ENCODE results near the gene TRDMT1.

The TRDMT1 gene

DNA sequence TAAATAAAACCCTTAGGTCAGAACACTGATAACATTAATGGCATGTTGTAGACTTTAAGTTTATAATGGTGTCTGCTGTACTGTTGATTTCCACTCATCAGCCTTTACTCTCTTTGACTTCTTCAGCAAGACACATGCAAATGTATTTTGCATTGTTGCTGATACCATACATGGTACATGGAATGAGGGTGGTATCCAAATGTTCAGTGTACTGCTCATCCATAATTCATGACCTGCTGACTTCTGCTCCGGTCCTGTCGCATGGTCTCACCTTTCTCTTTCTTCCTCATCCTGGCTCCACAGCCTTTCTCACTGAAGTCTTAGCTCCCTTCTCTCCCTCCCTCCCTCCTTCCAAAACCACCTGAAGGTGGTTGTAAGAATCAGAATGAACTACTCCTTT, 67.2 kb downstream of the TRDMT1 start:
- Histone ChIP-seq H3K79me1 (ENCODE audit: low read depth, low read length) (no peaks in the 10 kb centered on the region), H3K36me3 (replicated peaks in 1 of 2; ENCODE audit: control insufficient read depth in 2 of 2, insufficient read depth in 2 of 2, low read length in 2 of 2) (no peaks in the 10 kb centered on the region), H2BK120ac (ENCODE audit: low read depth, low read length) (no peak overlapping the region), H3K9ac (ENCODE audit: low read depth, low read length, poor library complexity) (no peak overlapping the region), H4K91ac (ENCODE audit: low read depth, low read length, poor library complexity) (no peak overlapping the region), H2BK5ac (ENCODE audit: low read length) (no peak overlapping the region), H2AFZ (ENCODE audit: low read length) (peak overlapping the region; percentile 9), H3K9me3 (replicated peaks in 1 of 2; ENCODE audit: control insufficient read depth in 2 of 2, insufficient read depth in 1 of 2, low read depth in 1 of 2, low read length in 2 of 2) (peaks cover 0 to 4% of the 10 kb centered on the region in 2 donors), H3K4me2 (ENCODE audit: insufficient read depth, low read length, poor library complexity, severe bottlenecking) (no peak overlapping the region), H3K23ac (ENCODE audit: low read depth, low read length, poor library complexity) (no peak overlapping the region), H3K27ac (replicated peaks; ENCODE audit: low read length) (no peak overlapping the region), H3K4me1 (ENCODE audit: control insufficient read depth in 2 of 2, insufficient read depth in 1 of 2, low read depth in 1 of 2, low read length in 2 of 2) (peaks cover 5 to 11% of the 10 kb centered on the region in 2 donors), H4K8ac (ENCODE audit: low read depth, low read length) (no peak overlapping the region), H3K18ac (ENCODE audit: low read length) (no peak overlapping the region), H3K4me3 (ENCODE audit: low read length in 2 of 2) (no peak overlapping the region), H3K4ac (ENCODE audit: low read length) (no peak overlapping the region), H2AK5ac (ENCODE audit: low read depth, low read length) (no peak overlapping the region), H2BK15ac (ENCODE audit: low read length) (no peak overlapping the region), H3K14ac (ENCODE audit: low read length) (no peak overlapping the region), H3K27me3 (ENCODE audit: control insufficient read depth in 3 of 3, insufficient read depth in 3 of 3, low read depth in 1 of 3, low read length in 3 of 3) (no peaks in the 10 kb centered on the region), H2BK12ac (ENCODE audit: low read length) (no peak overlapping the region)
- WGBS, 2 donors (ENCODE audit: extremely low coverage in 2 of 2, insufficient read length in 2 of 2, insufficient replicate concordance in 1 of 2): no CpG with 5 or more reads among the region's 2 CpGs
- no peak for DNase-seq (ENCODE audit: low spot score)

DNA sequence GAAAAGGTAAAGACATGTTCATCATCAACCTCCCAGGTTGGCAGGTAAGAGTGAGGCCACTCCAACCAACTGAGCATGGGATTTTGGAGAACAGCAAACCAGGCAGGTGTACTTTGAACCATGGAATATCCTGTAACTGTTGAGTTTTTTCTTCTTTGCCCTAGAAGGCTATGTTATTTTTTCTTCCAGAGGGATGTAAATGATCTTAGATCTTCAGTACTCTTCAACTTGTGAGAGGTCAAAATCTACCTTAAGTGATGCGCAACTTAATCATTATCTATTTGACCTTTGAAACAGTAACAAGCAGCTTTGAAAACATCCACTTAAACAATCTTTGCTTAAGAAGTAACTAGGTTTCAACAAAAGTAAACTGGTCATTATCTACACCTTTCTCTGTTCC, 71.7 kb downstream of the TRDMT1 start, which contains the start of gene CUBN:
TSS of gene CUBN (minus strand) at position 71 of the 400 bp plus-strand sequence. CDS start at position 25, 46 bp downstream.
- Histone ChIP-seq H3K4me3 (ENCODE audit: low read length in 2 of 2) (no peak within 1 kb of the TSS), H3K18ac (ENCODE audit: low read length) (no peak within 1 kb of the TSS), H3K4me2 (ENCODE audit: insufficient read depth, low read length, poor library complexity, severe bottlenecking) (no peak within 1 kb of the TSS), H3K4me1 (ENCODE audit: control insufficient read depth in 2 of 2, insufficient read depth in 1 of 2, low read depth in 1 of 2, low read length in 2 of 2) (peaks cover 3 to 19% of the 10 kb centered on the region in 2 donors), H3K14ac (ENCODE audit: low read length) (no peak within 1 kb of the TSS), H4K8ac (ENCODE audit: low read depth, low read length) (no peak within 1 kb of the TSS), H3K36me3 (replicated peaks in 1 of 2; ENCODE audit: control insufficient read depth in 2 of 2, insufficient read depth in 2 of 2, low read length in 2 of 2) (no peaks in the 10 kb centered on the region), H2AFZ (ENCODE audit: low read length) (no peak within 1 kb of the TSS), H3K27ac (replicated peaks; ENCODE audit: low read length) (no peak within 1 kb of the TSS), H2BK120ac (ENCODE audit: low read depth, low read length) (no peak within 1 kb of the TSS), H3K9me3 (replicated peaks in 1 of 2; ENCODE audit: control insufficient read depth in 2 of 2, insufficient read depth in 1 of 2, low read depth in 1 of 2, low read length in 2 of 2) (peaks cover 0 to 2% of the 10 kb centered on the region in 2 donors), H2BK12ac (ENCODE audit: low read length) (no peak within 1 kb of the TSS), H3K27me3 (ENCODE audit: control insufficient read depth in 3 of 3, insufficient read depth in 3 of 3, low read depth in 1 of 3, low read length in 3 of 3) (no peaks in the 10 kb centered on the region), H3K4ac (ENCODE audit: low read length) (no peak within 1 kb of the TSS), H3K79me1 (ENCODE audit: low read depth, low read length) (no peaks in the 10 kb centered on the region), H2AK5ac (ENCODE audit: low read depth, low read length) (no peak within 1 kb of the TSS), H3K9ac (ENCODE audit: low read depth, low read length, poor library complexity) (no peak within 1 kb of the TSS), H2BK5ac (ENCODE audit: low read length) (no peak within 1 kb of the TSS), H2BK15ac (ENCODE audit: low read length) (no peak within 1 kb of the TSS), H4K91ac (ENCODE audit: low read depth, low read length, poor library complexity) (no peak within 1 kb of the TSS), H3K23ac (ENCODE audit: low read depth, low read length, poor library complexity) (no peak within 1 kb of the TSS)
- no CpG with 5 or more reads among the region's 1 CpG for WGBS, 2 donors (ENCODE audit: extremely low coverage in 2 of 2, insufficient read length in 2 of 2, insufficient replicate concordance in 1 of 2)
- no peak for DNase-seq (ENCODE audit: low spot score)

DNA sequence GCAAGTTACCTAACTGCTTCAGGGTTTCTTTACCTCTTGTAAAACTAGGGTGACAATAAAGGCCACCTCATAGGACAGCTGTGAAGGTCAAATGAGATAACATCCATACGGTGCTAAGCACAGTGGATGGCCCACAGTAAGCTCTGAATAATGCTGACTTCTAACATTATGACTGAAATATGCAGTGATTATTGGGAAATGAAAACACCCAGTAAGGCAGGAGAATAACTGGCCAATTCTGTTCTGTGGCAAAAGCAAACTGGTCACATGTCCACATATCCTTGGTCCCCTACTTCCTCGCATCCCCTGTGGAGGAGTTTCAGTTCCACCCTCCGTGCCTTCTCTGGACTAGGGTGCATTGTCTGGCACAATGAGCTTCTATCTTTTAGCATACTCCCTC, 73.2 kb downstream of the TRDMT1 start:
- H2AK5ac ChIP-seq (ENCODE audit: low read depth, low read length): no peak overlapping the region
- H3K4me2 ChIP-seq (ENCODE audit: insufficient read depth, low read length, poor library complexity, severe bottlenecking): no peak overlapping the region
- no peak overlapping the region for H3K18ac ChIP-seq (ENCODE audit: low read length)
- H2BK120ac ChIP-seq (ENCODE audit: low read depth, low read length): no peak overlapping the region
- H3K4ac ChIP-seq (ENCODE audit: low read length): no peak overlapping the region
- H3K27me3 ChIP-seq (ENCODE audit: control insufficient read depth in 3 of 3, insufficient read depth in 3 of 3, low read depth in 1 of 3, low read length in 3 of 3): no peaks in the 10 kb centered on the region
- H3K4me1 ChIP-seq (ENCODE audit: control insufficient read depth in 2 of 2, insufficient read depth in 1 of 2, low read depth in 1 of 2, low read length in 2 of 2): peaks cover 3 to 19% of the 10 kb centered on the region in 2 donors
- no peak overlapping the region for H3K14ac ChIP-seq (ENCODE audit: low read length)
- H3K23ac ChIP-seq (ENCODE audit: low read depth, low read length, poor library complexity): no peak overlapping the region
- H3K9me3 ChIP-seq (replicated peaks in 1 of 2; ENCODE audit: control insufficient read depth in 2 of 2, insufficient read depth in 1 of 2, low read depth in 1 of 2, low read length in 2 of 2): no peaks in the 10 kb centered on the region
- no peak overlapping the region for H4K91ac ChIP-seq (ENCODE audit: low read depth, low read length, poor library complexity)
- H3K27ac ChIP-seq (replicated peaks; ENCODE audit: low read length): no peak overlapping the region
- no peak overlapping the region for H3K4me3 ChIP-seq (ENCODE audit: low read length in 2 of 2)
- no peak overlapping the region for H2BK12ac ChIP-seq (ENCODE audit: low read length)
- no peak overlapping the region for H4K8ac ChIP-seq (ENCODE audit: low read depth, low read length)
- WGBS, 2 donors (ENCODE audit: extremely low coverage in 2 of 2, insufficient read length in 2 of 2, insufficient replicate concordance in 1 of 2): no CpG with 5 or more reads among the region's 3 CpGs
- H3K36me3 ChIP-seq (replicated peaks in 1 of 2; ENCODE audit: control insufficient read depth in 2 of 2, insufficient read depth in 2 of 2, low read length in 2 of 2): no peaks in the 10 kb centered on the region
- no peak overlapping the region for H2AFZ ChIP-seq (ENCODE audit: low read length)
- no peak overlapping the region for H3K9ac ChIP-seq (ENCODE audit: low read depth, low read length, poor library complexity)
- H2BK5ac ChIP-seq (ENCODE audit: low read length): no peak overlapping the region
- DNase-seq (ENCODE audit: low spot score): no peak
- H3K79me1 ChIP-seq (ENCODE audit: low read depth, low read length): no peaks in the 10 kb centered on the region
- H2BK15ac ChIP-seq (ENCODE audit: low read length): no peak overlapping the region

DNA sequence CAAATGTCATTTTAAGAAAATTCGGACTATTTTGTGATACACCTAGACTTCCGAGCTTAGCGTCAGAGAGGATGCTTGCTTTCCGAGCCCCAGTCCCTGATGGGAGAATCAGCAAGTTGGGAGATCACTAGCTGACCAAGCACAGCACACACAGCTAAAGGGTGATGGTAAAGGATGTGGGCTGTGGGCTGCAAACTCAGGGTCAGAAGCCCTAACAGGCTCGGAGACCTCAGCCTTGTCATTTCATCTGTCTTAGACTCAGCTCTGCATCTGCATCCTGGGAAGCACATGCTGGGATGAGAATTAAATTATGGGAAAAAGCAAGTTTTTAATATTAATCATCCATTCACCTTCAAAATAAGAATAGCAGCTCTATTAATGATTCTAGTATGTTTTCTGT, 75.1 kb downstream of the TRDMT1 start:
- no peak overlapping the region for H2BK15ac ChIP-seq (ENCODE audit: low read length)
- no peak overlapping the region for H3K4me3 ChIP-seq (ENCODE audit: low read length in 2 of 2)
- no peak overlapping the region for H2AFZ ChIP-seq (ENCODE audit: low read length)
- H3K36me3 ChIP-seq (replicated peaks in 1 of 2; ENCODE audit: control insufficient read depth in 2 of 2, insufficient read depth in 2 of 2, low read length in 2 of 2): peaks cover 0 to 2% of the 10 kb centered on the region in 2 donors
- H4K91ac ChIP-seq (ENCODE audit: low read depth, low read length, poor library complexity): no peak overlapping the region
- H2AK5ac ChIP-seq (ENCODE audit: low read depth, low read length): no peak overlapping the region
- H2BK120ac ChIP-seq (ENCODE audit: low read depth, low read length): no peak overlapping the region
- H3K79me1 ChIP-seq (ENCODE audit: low read depth, low read length): no peaks in the 10 kb centered on the region
- no peaks in the 10 kb centered on the region for H3K9me3 ChIP-seq (replicated peaks in 1 of 2; ENCODE audit: control insufficient read depth in 2 of 2, insufficient read depth in 1 of 2, low read depth in 1 of 2, low read length in 2 of 2)
- no peak overlapping the region for H3K4me2 ChIP-seq (ENCODE audit: insufficient read depth, low read length, poor library complexity, severe bottlenecking)
- H3K23ac ChIP-seq (ENCODE audit: low read depth, low read length, poor library complexity): no peak overlapping the region
- no peak overlapping the region for H4K8ac ChIP-seq (ENCODE audit: low read depth, low read length)
- no peak overlapping the region for H2BK5ac ChIP-seq (ENCODE audit: low read length)
- no CpG with 5 or more reads among the region's 5 CpGs for WGBS, 2 donors (ENCODE audit: extremely low coverage in 2 of 2, insufficient read length in 2 of 2, insufficient replicate concordance in 1 of 2)
- H3K14ac ChIP-seq (ENCODE audit: low read length): no peak overlapping the region
- H3K4me1 ChIP-seq (ENCODE audit: control insufficient read depth in 2 of 2, insufficient read depth in 1 of 2, low read depth in 1 of 2, low read length in 2 of 2): peaks cover 3 to 19% of the 10 kb centered on the region in 2 donors
- H3K27ac ChIP-seq (replicated peaks; ENCODE audit: low read length): no peak overlapping the region
- H3K18ac ChIP-seq (ENCODE audit: low read length): no peak overlapping the region
- no peak overlapping the region for H3K9ac ChIP-seq (ENCODE audit: low read depth, low read length, poor library complexity)
- H3K27me3 ChIP-seq (ENCODE audit: control insufficient read depth in 3 of 3, insufficient read depth in 3 of 3, low read depth in 1 of 3, low read length in 3 of 3): no peaks in the 10 kb centered on the region
- H2BK12ac ChIP-seq (ENCODE audit: low read length): no peak overlapping the region
- no peak for DNase-seq (ENCODE audit: low spot score)
- no peak overlapping the region for H3K4ac ChIP-seq (ENCODE audit: low read length)

Data from neuronal stem cell (in vitro differentiated cells).